ENCODE results near the gene SMIM20. TPM values are rescaled to one million over a fixed set of nuclear protein-coding genes. Genes with fewer than 3 reads are reported as not detected.

SMIM20 gene
- total RNA-seq, 1 donor from 2014 or later = 57.5 TPM

DNA sequence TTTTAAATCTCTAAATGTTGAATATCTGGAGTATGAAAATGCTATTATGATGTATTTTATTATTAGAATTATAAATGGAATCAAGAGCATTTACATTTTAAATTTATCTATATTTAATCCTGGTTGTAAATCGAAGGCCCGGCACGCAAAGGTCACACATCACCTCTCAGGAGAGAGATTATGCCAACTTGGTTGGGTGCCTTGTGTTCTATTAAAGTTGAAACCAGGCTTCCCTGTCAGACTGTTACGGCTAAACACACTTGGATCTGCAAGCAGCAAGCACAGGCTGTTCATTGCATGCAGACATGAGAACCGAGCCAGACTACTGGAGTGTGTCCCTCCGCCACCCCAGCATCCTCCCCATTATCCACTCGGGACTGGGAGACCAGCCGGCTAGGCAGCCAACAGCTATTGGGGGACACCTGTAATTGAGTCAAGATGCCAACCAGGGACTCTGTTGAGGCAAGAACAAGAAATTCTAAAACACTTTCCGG, 34.9 kb upstream of the SMIM20 start:
- H3K27ac Mint-ChIP-seq = no peak overlapping the region
- no peak overlapping the region for H3K4me2 ChIP-seq

GRCh38 chr4:25879587-25879986, 34.4 kb upstream of the SMIM20 start:
- H3K79me2 ChIP-seq (ENCODE audit: low read depth) = no peaks in the 10 kb centered on the region
- H3K4me1 ChIP-seq = peaks cover 8% of the 10 kb centered on the region
- Mint-ChIP-seq H3K4me1 (peaks cover 20% of the 10 kb centered on the region), H3K9me3 (no peaks in the 10 kb centered on the region), H3K27me3 (ENCODE audit: insufficient read depth, low read depth) (peaks cover 5% of the 10 kb centered on the region), H3K27ac (no peak overlapping the region), H3K36me3 (no peaks in the 10 kb centered on the region), H3K4me3 (no peak overlapping the region)
- TF ChIP-seq EZH2 (IDR thresholded peaks at IDR 0.05) (no peak), EZH2phosphoT487 (IDR thresholded peaks at IDR 0.05) (no peak)
- TF ChIP-seq, protein P1, sequence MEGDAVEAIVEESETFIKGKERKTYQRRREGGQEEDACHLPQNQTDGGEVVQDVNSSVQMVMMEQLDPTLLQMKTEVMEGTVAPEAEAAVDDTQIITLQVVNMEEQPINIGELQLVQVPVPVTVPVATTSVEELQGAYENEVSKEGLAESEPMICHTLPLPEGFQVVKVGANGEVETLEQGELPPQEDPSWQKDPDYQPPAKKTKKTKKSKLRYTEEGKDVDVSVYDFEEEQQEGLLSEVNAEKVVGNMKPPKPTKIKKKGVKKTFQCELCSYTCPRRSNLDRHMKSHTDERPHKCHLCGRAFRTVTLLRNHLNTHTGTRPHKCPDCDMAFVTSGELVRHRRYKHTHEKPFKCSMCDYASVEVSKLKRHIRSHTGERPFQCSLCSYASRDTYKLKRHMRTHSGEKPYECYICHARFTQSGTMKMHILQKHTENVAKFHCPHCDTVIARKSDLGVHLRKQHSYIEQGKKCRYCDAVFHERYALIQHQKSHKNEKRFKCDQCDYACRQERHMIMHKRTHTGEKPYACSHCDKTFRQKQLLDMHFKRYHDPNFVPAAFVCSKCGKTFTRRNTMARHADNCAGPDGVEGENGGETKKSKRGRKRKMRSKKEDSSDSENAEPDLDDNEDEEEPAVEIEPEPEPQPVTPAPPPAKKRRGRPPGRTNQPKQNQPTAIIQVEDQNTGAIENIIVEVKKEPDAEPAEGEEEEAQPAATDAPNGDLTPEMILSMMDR (IDR thresholded peaks at IDR 0.05) = no peak
- no peaks in the 10 kb centered on the region for H3K27me3 ChIP-seq
- no peak overlapping the region for H3K4me2 ChIP-seq
- no peak overlapping the region for H3K9ac ChIP-seq
- H3K27ac ChIP-seq = no peak overlapping the region
- H3K4me3 ChIP-seq = no peak overlapping the region
- DNase-seq (ENCODE audit: low spot score) = no peak
- no peaks in the 10 kb centered on the region for H4K20me1 ChIP-seq (ENCODE audit: low read depth)
- H2AFZ ChIP-seq (replicated peaks) = no peak overlapping the region
- no peaks in the 10 kb centered on the region for H3K9me3 ChIP-seq (ENCODE audit: low read depth)
- no peaks in the 10 kb centered on the region for H3F3A ChIP-seq (ENCODE audit: low read depth)
- H3K36me3 ChIP-seq = no peaks in the 10 kb centered on the region

More for the DNA sequence above, 34.9 kb upstream of the SMIM20 start:
- no peaks in the 10 kb centered on the region for H3K9me3 ChIP-seq (ENCODE audit: low read depth)
- no peak overlapping the region for H3K4me3 ChIP-seq
- no peak overlapping the region for H3K9ac ChIP-seq
- no peaks in the 10 kb centered on the region for H3K9me3 Mint-ChIP-seq
- H3F3A ChIP-seq (ENCODE audit: low read depth) = no peaks in the 10 kb centered on the region
- H3K4me3 Mint-ChIP-seq = no peak overlapping the region
- no peaks in the 10 kb centered on the region for H3K36me3 Mint-ChIP-seq
- H3K79me2 ChIP-seq (ENCODE audit: low read depth) = no peaks in the 10 kb centered on the region
- H3K27me3 Mint-ChIP-seq (ENCODE audit: insufficient read depth, low read depth) = peaks cover 5% of the 10 kb centered on the region
- no peak for DNase-seq (ENCODE audit: low spot score)
- H3K27ac ChIP-seq = no peak overlapping the region
- no peaks in the 10 kb centered on the region for H3K36me3 ChIP-seq
- H2AFZ ChIP-seq (replicated peaks) = no peak overlapping the region
- no peaks in the 10 kb centered on the region for H4K20me1 ChIP-seq (ENCODE audit: low read depth)
- TF ChIP-seq EZH2phosphoT487 (IDR thresholded peaks at IDR 0.05) (no peak), EZH2 (IDR thresholded peaks at IDR 0.05) (no peak)
- TF ChIP-seq, protein P1 (IDR thresholded peaks at IDR 0.05) = no peak
- H3K27me3 ChIP-seq = no peaks in the 10 kb centered on the region
- H3K4me1 ChIP-seq = peaks cover 8% of the 10 kb centered on the region
- peaks cover 16% of the 10 kb centered on the region for H3K4me1 Mint-ChIP-seq

DNA sequence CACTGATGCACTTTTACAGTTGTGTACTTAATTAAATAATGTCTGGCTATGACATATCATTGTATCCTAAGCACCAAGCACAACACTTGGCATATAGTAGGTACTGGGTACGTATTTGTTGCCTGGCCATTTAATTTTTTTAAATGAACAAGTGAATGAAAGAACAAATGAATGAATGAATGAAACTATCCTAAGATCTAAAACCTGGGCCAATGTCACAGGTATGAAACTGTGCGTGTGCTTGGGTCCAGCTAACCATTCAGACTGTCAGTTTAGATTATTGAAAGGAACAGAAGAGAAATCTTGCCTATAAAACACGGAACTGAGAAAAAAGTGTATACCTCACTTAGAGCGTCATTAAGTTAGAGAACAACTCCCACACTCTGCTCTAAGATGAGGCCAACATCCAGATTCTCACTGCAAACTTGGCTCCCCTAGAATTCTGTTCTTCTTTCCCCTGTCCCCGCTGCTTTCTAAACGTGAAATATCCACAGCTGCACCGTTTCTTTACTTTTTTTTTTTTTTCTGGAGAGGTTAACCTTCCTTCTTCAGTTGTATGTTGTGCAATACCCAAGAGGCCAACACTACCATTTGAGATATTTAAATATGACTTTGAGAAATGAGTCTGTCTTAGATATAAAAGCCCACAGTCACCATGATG, 33.9 kb upstream of the SMIM20 start:
- Histone ChIP-seq H3K27ac (no peak overlapping the region), H3K36me3 (no peaks in the 10 kb centered on the region), H2AFZ (replicated peaks) (no peak overlapping the region), H3K4me2 (no peak overlapping the region), H4K20me1 (ENCODE audit: low read depth) (no peaks in the 10 kb centered on the region), H3F3A (ENCODE audit: low read depth) (no peaks in the 10 kb centered on the region), H3K9me3 (ENCODE audit: low read depth) (no peaks in the 10 kb centered on the region), H3K4me3 (no peak overlapping the region), H3K4me1 (peaks cover 8% of the 10 kb centered on the region), H3K79me2 (ENCODE audit: low read depth) (no peaks in the 10 kb centered on the region), H3K9ac (no peak overlapping the region), H3K27me3 (no peaks in the 10 kb centered on the region)
- peaks cover 25% of the 10 kb centered on the region for H3K4me1 Mint-ChIP-seq
- no peaks in the 10 kb centered on the region for H3K9me3 Mint-ChIP-seq
- H3K4me3 Mint-ChIP-seq = no peak overlapping the region
- no peaks in the 10 kb centered on the region for H3K36me3 Mint-ChIP-seq
- DNase-seq (ENCODE audit: low spot score) = no peak
- TF ChIP-seq EZH2 (IDR thresholded peaks at IDR 0.05) = no peak
- TF ChIP-seq, protein P1 (IDR thresholded peaks at IDR 0.05) = no peak
- no peak for TF ChIP-seq EZH2phosphoT487 (IDR thresholded peaks at IDR 0.05)
- peaks cover 5% of the 10 kb centered on the region for H3K27me3 Mint-ChIP-seq (ENCODE audit: insufficient read depth, low read depth)
- H3K27ac Mint-ChIP-seq = no peak overlapping the region
